Neutrophil (primary cell): Measurements from ENCODE around the gene TMEM250.

Experiments used
- H3K27ac ChIP-seq: fragments of 200-600 bp; sonication (generic); 2 replicates; pipeline ENCODE4 v1.5.1; 2016; ENCODE audit warnings: mild to moderate bottlenecking, moderate library complexity
- H3K27me3 ChIP-seq: fragments of 200-600 bp; sonication (generic); 2 replicates; pipeline ENCODE4 v1.6.0; 2016; ENCODE audit warnings: mild to moderate bottlenecking
- H3K36me3 ChIP-seq: fragments of 200-600 bp; sonication (generic); 2 replicates; pipeline ENCODE4 v1.5.1; 2017
- H3K4me1 ChIP-seq, 2 experiments: fragments of 200-600 bp in 1 of 2; sonication (generic) in 1 of 2; 1 replicate in 1 of 2; 2 replicates in 1 of 2; pipeline versions ENCODE4 v1.5.1 to v1.6.1; 2013 to 2016; ENCODE audit warnings: low read depth in 1 of 2, low read length in 1 of 2, mild to moderate bottlenecking in 1 of 2, moderate library complexity in 1 of 2; ENCODE audit not compliant: control insufficient read depth in 1 of 2, insufficient read depth in 1 of 2
- H3K4me3 ChIP-seq, 2 experiments: fragments of 200-600 bp in 1 of 2; sonication (generic) in 1 of 2; 1 replicate in 1 of 2; 2 replicates in 1 of 2; pipeline ENCODE4 v1.5.1; 2013 to 2016; ENCODE audit warnings: low read depth in 1 of 2, low read length in 1 of 2, mild to moderate bottlenecking in 1 of 2, moderate library complexity in 1 of 2
- H3K9me3 ChIP-seq: fragments of 200-600 bp; sonication (generic); 2 replicates; pipeline ENCODE4 v1.5.1; 2016
- CTCF ChIP-seq: fragments of 200-600 bp; sonication (generic); IDR thresholded peaks from 2 replicates; pipeline ENCODE4 v1.5.1; 2016; ENCODE audit warnings: antibody characterized with exemption

TMEM250 gene

GRCh38 chr9:136086951-136087740 is 31.5 kb downstream of the TMEM250 start:
- no peaks in the 10 kb centered on the region for H3K9me3 ChIP-seq
- H3K27ac ChIP-seq: no peak overlapping the region
- no peak for TF ChIP-seq CTCF
- no peaks in the 10 kb centered on the region for H3K27me3 ChIP-seq
- peaks cover 21% of the 10 kb centered on the region for H3K36me3 ChIP-seq
- no peak overlapping the region for H3K4me3 ChIP-seq
- H3K4me1 ChIP-seq: peaks cover 24 to 56% of the 10 kb centered on the region in 2 experiments

- Histone ChIP-seq H3K4me1 (peaks cover 24 to 56% of the 10 kb centered on the region in 2 experiments), H3K4me3 (no peak overlapping the region), H3K27me3 (no peaks in the 10 kb centered on the region), H3K27ac (no peak overlapping the region), H3K36me3 (peaks cover 23% of the 10 kb centered on the region), H3K9me3 (no peaks in the 10 kb centered on the region)
- no peak for TF ChIP-seq CTCF
These were observed 32.3 kb downstream of the TMEM250 start for GRCh38 chr9:136086213-136086881.

DNA sequence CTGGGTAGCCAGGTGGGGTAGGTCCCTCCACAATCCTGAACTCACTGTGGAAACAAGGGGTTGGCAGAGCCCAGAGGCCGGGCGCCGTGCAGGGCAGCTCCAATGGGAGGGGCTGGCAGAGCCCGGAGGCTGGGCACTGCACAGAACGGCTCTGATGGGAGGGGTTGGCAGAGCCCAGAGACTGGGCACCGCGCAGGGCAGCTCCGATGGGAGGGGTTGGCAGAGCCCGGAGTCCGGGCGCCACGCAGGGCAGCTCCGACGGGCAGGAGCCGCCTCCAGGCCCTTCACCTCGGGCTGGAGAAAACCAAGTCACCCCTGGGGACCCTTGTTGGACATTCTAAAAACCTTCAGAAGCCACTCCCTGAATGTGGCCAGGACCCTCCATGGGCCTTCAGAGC is 32.9 kb downstream of the TMEM250 start:
- Histone ChIP-seq H3K27me3 (no peaks in the 10 kb centered on the region), H3K9me3 (no peaks in the 10 kb centered on the region), H3K4me3 (no peak overlapping the region), H3K4me1 (peaks cover 24 to 55% of the 10 kb centered on the region in 2 experiments), H3K27ac (no peak overlapping the region), H3K36me3 (peaks cover 23% of the 10 kb centered on the region)
- no peak for TF ChIP-seq CTCF

DNA sequence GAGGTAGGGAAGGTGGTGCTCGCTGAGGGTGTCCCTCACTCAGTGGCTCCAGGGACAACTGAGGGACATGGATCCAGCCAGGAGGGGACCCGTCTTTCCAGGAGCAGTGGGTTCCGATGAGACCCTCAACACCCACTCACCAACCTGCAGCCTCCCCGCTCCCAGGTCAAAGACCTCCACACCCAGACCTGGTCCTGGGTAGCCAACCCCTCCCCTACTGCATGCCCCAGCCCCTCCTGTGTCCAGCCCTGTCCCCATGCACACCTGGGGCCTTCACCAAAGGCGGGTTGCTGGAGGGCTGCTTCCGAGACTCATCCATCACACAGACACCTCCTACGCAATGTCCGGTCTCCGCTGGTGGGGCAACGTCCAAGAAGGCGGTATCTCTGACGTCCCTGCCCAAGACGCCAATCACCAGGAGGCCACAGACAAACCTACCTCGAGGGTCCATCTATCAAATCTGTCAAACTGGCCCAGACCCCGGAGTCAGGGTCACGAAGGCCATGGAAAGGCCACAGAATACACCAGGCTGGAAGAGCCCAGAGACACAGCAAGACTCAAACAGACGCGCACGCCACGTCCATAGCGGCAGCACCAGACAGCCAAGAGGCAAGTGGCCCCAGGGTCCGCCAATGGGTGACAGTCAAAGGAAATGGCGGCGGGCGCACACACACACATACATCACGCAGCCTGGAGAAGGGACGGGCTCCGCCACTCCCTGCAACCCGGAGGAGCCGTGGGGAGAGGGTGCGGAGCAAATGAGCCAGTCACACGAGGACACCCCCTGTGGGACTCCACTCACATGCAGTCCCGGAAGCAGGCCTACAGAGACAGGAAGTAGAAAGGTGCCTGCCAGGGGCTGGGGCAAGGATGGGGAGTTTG is 34.4 kb downstream of the TMEM250 start:
- no peak for TF ChIP-seq CTCF
- Histone ChIP-seq H3K9me3 (no peaks in the 10 kb centered on the region), H3K4me1 (peaks cover 13 to 51% of the 10 kb centered on the region in 2 experiments)

DNA sequence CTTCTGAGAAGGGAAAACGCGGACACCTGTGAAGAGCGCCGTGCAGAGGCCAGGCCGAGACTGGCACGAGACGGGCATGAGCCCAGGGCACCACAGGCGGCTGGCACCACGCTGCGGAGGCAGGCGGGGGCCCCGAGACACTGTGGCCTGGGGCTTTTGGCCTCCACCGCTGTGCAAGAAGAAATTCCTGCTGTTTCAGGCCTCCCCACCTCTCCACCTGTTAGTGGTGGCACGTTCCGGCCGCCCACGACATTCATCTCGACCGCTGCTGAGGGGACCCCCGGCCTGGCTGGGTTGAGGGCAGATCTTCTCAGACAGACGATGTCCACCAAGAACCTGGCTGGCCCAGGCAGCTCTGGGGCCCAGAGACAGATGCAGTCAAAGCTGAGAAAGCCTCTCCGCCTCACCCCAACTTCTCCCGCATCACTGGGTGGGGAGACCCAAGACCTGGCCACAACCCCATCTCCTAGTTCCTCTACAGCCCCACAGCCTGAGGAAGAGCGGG is 35.1 kb downstream of the TMEM250 start:
- Histone ChIP-seq H3K4me1 (peaks cover 7 to 46% of the 10 kb centered on the region in 2 experiments), H3K27me3 (no peaks in the 10 kb centered on the region), H3K9me3 (no peaks in the 10 kb centered on the region), H3K36me3 (peaks cover 24% of the 10 kb centered on the region), H3K4me3 (no peak overlapping the region), H3K27ac (peak overlapping the region; percentile 28)
- TF ChIP-seq CTCF: no peak

More for the DNA sequence above, 34.4 kb downstream of the TMEM250 start:
- Histone ChIP-seq H3K36me3 (peaks cover 23% of the 10 kb centered on the region), H3K27me3 (no peaks in the 10 kb centered on the region), H3K27ac (peak overlapping the region; percentile 28), H3K4me3 (no peak overlapping the region)
